Stimulated activated CD8-positive, alpha-beta memory T cell treated with anti-CD3 and anti-CD28 coated beads, Interleukin-7, amount 100 ng/mL, for 4 hours (primary cell): ENCODE measurements around the gene ATOH7.
"Not testable (repeated sequence)": the region's sequence is repeated elsewhere in the genome, so short reads cannot be mapped to it uniquely, and the experiment has no call there.

Experiments used
- DNase-seq, 2 donors: peaks; one replicate each; pipeline ENCODE4 v3.0.0-alpha.2; 2020; ENCODE audit warnings: low read depth in 2 of 2

The ATOH7 gene

DNA sequence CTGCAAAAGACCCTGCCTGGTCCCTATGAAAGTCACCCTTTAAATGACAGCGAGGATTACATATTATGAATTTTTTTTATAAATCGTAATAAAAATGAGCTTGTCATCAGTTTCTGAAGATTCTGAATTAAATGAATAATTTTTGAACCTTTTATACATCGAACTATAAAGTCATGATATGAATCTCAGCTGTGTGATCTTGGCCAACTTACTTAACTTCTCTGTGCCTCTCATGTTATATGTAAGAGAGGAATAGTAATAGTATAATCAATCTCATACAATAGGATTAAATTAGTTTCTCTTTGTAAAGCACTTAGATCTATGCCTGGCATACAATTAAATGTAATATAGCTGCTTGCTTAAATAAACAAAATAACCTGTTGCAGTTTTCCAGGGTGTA lies 5.3 kb upstream of the ATOH7 start:
- DNase-seq: no peak

DNA sequence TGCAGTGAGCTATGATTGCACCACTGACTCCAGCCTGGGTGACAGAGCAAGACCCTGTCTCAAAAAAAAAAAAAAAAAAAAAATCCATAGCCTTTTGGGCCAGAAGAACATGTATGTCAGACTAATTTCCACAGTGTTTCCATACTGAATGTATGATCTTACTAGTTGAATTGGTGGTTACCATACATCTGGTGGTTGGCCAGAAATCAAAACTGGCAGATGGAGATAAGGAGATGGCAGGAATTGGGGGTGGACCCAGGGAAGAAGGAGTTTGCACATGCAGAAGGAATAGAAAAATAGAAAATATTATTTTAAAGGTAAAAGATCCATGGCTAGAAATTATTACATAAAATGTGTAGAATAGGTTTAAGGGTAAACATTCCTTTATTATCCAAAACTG lies 3.7 kb upstream of the ATOH7 start:
- no peak for DNase-seq

- DNase-seq: no peak
Observed at GRCh38 chr10:68235111-68235510, 3.2 kb upstream of the ATOH7 start.

- DNase-seq: no peak
Observed at GRCh38 chr10:68233046-68233445, 1.1 kb upstream of the ATOH7 start.

- peak in 1 of 2 donors; percentile 12 for DNase-seq
Observed at GRCh38 chr10:68231106-68231816, 652 bp downstream of the ATOH7 start.

GRCh38 chr10:68230268-68230667 lies 1.6 kb downstream of the ATOH7 start:
- no peak for DNase-seq

DNA sequence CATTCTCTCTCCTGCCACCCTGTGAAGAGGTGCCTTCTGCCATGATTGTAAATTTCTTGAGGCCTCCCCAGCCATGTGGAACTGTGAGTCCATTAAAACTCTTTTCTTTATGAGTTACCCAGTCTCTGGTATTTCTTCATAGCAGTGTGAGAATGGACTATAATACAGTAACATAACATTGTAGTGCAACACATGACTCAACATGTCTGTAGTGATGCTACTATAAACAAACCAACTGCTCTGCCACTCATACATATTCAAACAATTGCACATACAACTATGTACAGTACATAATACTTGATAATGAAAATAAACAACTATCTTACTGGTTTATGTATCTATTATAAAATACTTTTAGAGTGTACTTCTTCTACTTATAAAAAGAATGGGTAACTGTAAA lies 7.1 kb downstream of the ATOH7 start:
- no peak for DNase-seq

GRCh38 chr10:68223535-68224165 lies 8.3 kb downstream of the ATOH7 start:
- no peak for DNase-seq

DNA sequence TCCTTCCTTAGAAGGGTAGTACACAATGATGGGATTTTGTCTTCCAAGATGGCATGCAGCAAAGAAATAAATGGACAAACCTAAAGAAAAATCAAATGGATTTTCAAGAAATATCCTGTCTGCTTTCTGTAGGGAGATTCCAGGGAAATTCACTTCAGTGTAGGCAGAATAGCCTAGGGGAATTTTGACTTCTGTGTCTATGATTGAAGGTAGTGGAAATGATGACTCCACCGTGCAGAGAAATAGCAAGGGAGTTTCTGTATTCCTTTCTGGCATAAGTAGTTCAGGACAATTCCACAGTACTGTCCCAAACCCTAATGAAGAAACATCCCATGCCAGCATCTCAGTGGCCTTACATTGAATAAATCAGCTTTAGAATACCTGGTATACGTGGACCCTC lies 9.5 kb downstream of the ATOH7 start:
- no peak for DNase-seq

DNA sequence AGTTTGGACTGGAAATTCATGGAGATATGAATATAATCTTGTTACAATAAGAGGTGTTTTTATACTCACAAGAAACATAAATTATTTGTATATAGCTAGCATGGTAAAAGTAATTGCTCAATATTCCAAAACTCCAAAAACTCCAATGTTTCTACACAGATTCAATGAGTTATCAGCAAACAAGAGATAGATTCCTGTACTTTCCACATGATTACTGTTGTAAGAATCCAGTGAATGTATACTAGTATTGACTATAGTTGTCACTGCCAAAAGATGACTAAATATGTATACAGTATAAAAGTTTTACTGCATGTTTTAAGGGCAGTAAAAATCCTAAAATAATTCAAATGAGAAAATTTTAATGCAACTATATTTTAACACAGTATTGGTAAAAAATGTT lies 10.7 kb downstream of the ATOH7 start:
- DNase-seq: no peak

GRCh38 chr10:68218786-68219185 lies 13.1 kb downstream of the ATOH7 start:
- no peak for DNase-seq

GRCh38 chr10:68212721-68213352 lies 19.1 kb downstream of the ATOH7 start:
- no peak for DNase-seq

DNA sequence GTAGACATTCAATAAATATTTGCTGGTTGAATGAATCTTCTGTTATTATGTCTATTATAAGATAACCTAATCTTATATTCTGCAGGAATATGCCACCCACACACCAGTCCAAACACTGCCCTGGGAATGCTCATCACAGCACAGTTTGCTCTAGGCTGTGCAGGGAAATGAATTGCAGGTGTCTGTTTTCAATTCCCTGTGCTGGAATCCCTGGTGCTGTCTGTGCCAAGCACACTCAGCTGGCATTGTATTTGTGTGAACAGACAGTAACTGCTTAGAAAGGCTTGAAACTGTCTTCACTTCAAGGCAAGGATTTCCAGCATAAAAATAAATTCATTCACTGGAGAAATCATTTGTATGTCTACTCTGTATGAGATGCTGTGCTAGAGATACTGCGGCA lies 20.2 kb downstream of the ATOH7 start:
- no peak for DNase-seq

DNA sequence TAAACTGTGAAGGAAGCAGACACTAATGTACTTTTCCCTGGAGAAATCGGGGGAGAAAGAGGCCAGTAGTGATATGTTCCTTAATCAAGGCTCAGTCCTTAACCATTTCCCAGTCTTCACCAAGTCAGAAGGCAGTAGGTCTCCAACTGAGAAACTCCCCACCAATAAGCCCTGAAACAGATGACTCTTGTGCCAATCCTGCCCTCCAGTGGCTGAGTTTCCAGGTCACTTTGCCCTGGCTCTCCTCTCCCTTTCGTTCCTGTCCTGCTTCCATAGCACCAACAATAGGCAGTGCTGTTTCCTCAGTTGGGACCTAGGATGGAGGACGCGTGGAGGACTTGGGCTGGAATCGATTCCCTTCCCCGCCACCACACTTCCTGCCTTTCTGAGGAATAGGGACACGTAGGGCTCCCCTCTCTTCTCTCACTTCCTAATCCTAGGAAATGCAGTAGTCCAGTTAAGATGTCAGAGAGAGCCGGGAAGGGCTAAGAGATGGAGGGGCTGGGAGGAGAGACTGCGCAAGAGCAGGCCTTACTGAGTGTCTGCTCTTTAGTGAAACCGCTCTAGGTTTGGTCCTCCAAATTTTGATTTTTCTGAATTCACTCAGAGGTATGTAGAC lies 23.4 kb downstream of the ATOH7 start:
- DNase-seq: no peak

- no peak for DNase-seq
Observed at GRCh38 chr10:68202960-68203353, 29.0 kb downstream of the ATOH7 start.

DNA sequence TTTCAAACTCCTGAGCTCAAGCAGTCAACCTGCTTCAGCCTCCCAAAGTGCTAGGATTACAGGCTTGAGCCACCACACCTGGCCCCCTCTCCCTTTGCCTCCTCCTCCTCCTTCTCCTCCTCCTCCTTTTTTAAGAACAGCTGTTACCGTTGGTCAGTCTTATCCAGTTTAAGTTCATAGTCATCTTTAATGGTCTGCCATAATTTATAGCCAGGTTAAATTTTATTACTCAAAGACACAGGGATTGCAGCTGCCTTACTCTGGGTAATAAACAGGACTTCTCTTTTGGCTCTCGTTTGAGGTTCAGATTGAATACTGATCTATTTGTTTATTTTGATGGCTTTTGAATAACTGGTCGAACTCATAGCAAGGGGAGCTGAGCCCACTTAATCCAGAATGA lies 35.2 kb downstream of the ATOH7 start:
- DNase-seq: no peak

- DNase-seq: not testable (repeated sequence)
Observed at GRCh38 chr10:68195776-68196175, 36.1 kb downstream of the ATOH7 start.

- no peak for DNase-seq
Observed at GRCh38 chr10:68194290-68194689, 37.6 kb downstream of the ATOH7 start.

DNA sequence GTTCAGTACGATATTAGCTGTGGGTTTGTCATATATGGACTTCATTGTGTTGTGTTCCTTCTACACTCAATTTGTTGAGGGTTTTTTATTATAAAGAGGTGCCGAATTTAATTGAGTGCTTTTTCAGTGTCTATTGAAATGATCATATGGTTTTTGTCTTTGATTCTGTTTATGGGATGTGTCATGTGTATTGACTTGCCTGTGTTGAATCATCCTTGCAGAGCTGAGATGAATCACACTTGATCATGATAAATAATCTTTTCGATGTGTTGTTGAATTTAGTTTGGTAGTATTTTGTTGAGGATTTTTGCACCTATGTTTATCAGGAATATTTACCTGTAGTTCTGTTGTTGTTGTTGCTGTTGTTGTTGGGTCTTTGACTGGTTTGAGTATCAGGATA lies 39.8 kb downstream of the ATOH7 start:
- DNase-seq: no peak

GRCh38 chr10:68188835-68189234 lies 43.1 kb downstream of the ATOH7 start:
- no peak for DNase-seq

DNA sequence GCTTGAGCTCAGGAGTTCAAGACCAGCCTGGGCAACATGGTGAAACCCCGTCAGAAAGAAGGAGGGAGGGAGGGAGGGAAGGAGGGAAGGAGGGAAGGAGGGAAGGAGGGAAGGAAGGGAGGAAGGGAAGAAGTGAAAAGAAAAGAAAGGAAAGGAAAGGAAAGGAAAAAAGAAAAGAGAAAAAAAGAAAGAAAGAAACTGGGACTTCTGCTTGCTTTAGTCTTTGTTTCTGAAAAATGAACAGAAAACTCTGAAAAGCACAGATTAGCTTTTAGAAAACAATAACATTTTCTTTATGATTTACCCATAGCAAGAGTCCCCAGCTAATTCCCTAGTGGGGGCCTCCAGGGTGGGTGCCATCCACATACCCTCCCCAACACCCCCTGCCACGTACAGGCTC lies 46.8 kb downstream of the ATOH7 start:
- no peak for DNase-seq

GRCh38 chr10:68184546-68184945 lies 47.4 kb downstream of the ATOH7 start:
- DNase-seq: no peak
